Uterus (tissue), 4 donors: ENCODE data around the gene NMNAT3. TPM values are rescaled to one million over a fixed set of nuclear protein-coding genes. Genes with fewer than 3 reads are reported as not detected.

Experiments
- DNase-seq, 2 donors: peaks; one replicate each; pipeline ENCODE4 v3.0.0-alpha.2; 2019 to 2020
- H3K27ac ChIP-seq, 2 donors: fragments of 200-600 bp; sonication (generic); 1 replicate in 1 of 2; 2 replicates in 1 of 2; pipeline ENCODE4 v1.5.1; 2016 to 2018
- H3K27me3 ChIP-seq, 2 donors: fragments of 200-600 bp; sonication (generic); one replicate each; pipeline ENCODE4 v1.5.1; 2018 to 2019; ENCODE audit warnings: control low read depth in 1 of 2
- H3K36me3 ChIP-seq, 2 donors: fragments of 200-600 bp; sonication (generic); one replicate each; pipeline ENCODE4 v1.5.1; 2019; ENCODE audit warnings: control low read depth in 1 of 2
- H3K4me1 ChIP-seq, 2 donors: fragments of 200-600 bp; sonication (generic); one replicate each; pipeline ENCODE4 v1.5.1; 2018 to 2019; ENCODE audit warnings: control low read depth in 1 of 2
- H3K4me3 ChIP-seq, 2 donors: fragments of 200-600 bp; sonication (generic); 1 replicate in 1 of 2; 2 replicates in 1 of 2; pipeline ENCODE4 v1.5.1; 2018 to 2019; ENCODE audit warnings: mild to moderate bottlenecking in 1 of 2
- H3K9me3 ChIP-seq, 2 donors: fragments of 200-600 bp; sonication (generic); one replicate each; pipeline ENCODE4 v1.5.1; 2019; ENCODE audit warnings: control low read depth in 1 of 2
- POLR2A ChIP-seq, 2 donors: fragments of 450-650 bp; IDR thresholded peaks; one replicate each; pipeline ENCODE4 v1.6.1; 2016; ENCODE audit warnings: antibody characterized with exemption in 2 of 2, mild to moderate bottlenecking in 1 of 2, moderate library complexity in 1 of 2
- intact Hi-C: fragments of 100-400 bp; cut with DNase I; formaldehyde crosslinking; loops from one replicate; pipeline ENCODE4 v1.15.1; 2023; ENCODE audit warnings: low total_unique reads
- total RNA-seq, 4 donors: library from RNA; depleted of rRNA in 3 of 4; stranded (reverse); fragments of >200 nt in 3 of 4; gene quantifications; one replicate each; pipeline versions ENCODE4 v1.1.0 to v1.2.4, GENCODE V29; 2014 to 2023
- TF ChIP-seq, protein P1 (sequence below), 4 experiments: fragments of 200-600 bp in 2 of 4; fragments of 450-650 bp in 2 of 4; sonication (generic) in 2 of 4; IDR thresholded peaks; one replicate each; pipeline ENCODE4 v1.5.1; 2016 to 2019; ENCODE audit warnings: antibody characterized with exemption in 4 of 4, mild to moderate bottlenecking in 2 of 4, moderate library complexity in 1 of 4
- donor health status: DM: yes; HTN: yes; CAD: no.

The NMNAT3 gene
- total RNA-seq, 4 donors from 2014 or later = 2.4 to 17.2 (median 7.5) TPM

DNA sequence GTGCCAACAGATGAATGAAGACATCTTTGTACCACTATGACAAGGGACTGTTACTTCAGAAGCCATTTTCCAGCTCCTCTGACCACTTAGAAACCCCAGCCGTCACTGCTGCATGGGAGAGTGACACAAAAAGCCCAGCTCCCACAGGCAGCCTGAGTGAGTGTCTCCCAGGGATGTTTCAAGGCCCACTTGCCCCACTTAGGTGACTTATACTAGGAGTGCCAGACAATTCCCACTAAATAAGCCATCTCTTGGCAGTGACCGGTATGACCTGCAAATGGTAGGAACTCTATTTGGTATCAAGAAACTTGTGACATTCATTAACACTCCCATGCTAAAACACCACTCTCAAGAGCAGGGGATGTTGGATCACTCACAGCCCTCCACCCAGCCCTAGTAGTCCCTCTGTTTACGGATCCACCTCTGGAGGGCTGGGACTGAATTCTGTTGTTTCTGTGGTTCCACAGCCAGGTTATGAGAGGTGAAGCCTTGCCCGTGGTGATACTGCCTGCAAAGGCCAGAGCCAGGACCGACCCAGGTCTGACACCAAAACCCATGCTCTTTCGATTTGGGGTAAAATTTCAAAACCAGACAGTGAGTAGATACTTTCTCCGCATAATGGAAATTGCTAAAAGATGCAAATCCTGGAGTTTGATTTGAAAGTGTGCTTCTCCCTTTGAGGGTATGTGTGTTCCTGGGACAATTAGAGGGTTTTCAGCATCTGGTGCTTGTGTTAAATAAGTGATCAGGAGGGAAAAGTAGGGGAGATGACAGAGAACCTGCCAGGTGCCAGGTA is 152.7 kb downstream of the NMNAT3 start:
- Histone ChIP-seq H3K4me1 (no peaks in the 10 kb centered on the region), H3K36me3 (no peaks in the 10 kb centered on the region), H3K9me3 (no peaks in the 10 kb centered on the region), H3K4me3 (no peak overlapping the region), H3K27ac (no peak overlapping the region), H3K27me3 (no peaks in the 10 kb centered on the region)
- DNase-seq = no peak
- TF ChIP-seq, protein P1, sequence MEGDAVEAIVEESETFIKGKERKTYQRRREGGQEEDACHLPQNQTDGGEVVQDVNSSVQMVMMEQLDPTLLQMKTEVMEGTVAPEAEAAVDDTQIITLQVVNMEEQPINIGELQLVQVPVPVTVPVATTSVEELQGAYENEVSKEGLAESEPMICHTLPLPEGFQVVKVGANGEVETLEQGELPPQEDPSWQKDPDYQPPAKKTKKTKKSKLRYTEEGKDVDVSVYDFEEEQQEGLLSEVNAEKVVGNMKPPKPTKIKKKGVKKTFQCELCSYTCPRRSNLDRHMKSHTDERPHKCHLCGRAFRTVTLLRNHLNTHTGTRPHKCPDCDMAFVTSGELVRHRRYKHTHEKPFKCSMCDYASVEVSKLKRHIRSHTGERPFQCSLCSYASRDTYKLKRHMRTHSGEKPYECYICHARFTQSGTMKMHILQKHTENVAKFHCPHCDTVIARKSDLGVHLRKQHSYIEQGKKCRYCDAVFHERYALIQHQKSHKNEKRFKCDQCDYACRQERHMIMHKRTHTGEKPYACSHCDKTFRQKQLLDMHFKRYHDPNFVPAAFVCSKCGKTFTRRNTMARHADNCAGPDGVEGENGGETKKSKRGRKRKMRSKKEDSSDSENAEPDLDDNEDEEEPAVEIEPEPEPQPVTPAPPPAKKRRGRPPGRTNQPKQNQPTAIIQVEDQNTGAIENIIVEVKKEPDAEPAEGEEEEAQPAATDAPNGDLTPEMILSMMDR (IDR thresholded peaks at IDR 0.05) = no peak
- no peak for TF ChIP-seq POLR2A (IDR thresholded peaks at IDR 0.05)
- intact Hi-C loops = no loop called here

GRCh38 chr3:139523718-139524117 is 154.1 kb downstream of the NMNAT3 start:
- no peak overlapping the region for H3K4me3 ChIP-seq
- DNase-seq = no peak
- TF ChIP-seq, protein P1 (IDR thresholded peaks at IDR 0.05) = no peak
- TF ChIP-seq POLR2A (IDR thresholded peaks at IDR 0.05) = no peak
- no peaks in the 10 kb centered on the region for H3K4me1 ChIP-seq
- no peak overlapping the region for H3K27ac ChIP-seq
- intact Hi-C loops = no loop called here
- H3K36me3 ChIP-seq = no peaks in the 10 kb centered on the region
- H3K27me3 ChIP-seq = no peaks in the 10 kb centered on the region
- no peaks in the 10 kb centered on the region for H3K9me3 ChIP-seq

DNA sequence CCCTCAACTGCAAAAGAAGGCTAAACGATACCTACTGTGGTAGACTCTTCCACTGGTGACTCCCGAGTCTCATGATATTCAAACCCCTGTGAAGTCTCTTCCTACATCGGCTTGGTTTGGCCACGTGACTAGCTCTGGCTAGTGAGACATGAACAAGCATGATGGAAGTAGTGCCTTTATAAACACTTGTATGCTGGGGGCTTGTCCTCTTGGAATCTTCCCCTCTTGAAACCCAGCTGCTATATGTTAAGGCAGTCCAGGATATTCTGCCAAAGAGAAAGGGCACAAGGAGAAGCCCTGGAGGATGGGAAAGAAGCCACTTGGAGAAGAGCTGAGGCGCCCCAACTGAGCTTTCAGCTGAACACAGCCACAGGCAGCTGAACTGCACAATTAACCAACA is 154.6 kb downstream of the NMNAT3 start:
- intact Hi-C loops = no loop called here
- DNase-seq = no peak
- no peak for TF ChIP-seq POLR2A (IDR thresholded peaks at IDR 0.05)
- TF ChIP-seq, protein P1 (IDR thresholded peaks at IDR 0.05) = no peak
- H3K27me3 ChIP-seq = no peaks in the 10 kb centered on the region
- no peaks in the 10 kb centered on the region for H3K36me3 ChIP-seq
- H3K27ac ChIP-seq = no peak overlapping the region
- H3K4me1 ChIP-seq = no peaks in the 10 kb centered on the region
- H3K9me3 ChIP-seq = no peaks in the 10 kb centered on the region
- no peak overlapping the region for H3K4me3 ChIP-seq

DNA sequence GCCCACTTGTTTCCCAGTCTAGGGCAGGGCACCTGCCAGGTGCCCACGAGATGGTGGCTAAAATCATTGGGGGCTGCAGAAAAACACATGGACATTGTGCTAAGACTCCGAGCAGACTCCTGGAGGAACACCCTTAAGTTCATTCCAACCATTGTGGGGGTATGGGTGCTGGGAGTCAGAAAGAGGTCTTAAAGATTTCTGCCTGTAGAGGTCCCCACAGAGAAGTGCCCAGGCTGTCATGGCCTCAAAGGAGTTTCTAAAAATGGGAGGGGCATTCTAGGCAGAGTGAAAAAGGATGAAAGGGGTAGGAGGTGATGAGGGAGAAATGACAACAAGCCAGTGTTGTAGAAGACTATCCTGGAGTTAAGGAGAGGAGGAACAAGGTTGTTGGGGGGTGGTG is 155.4 kb downstream of the NMNAT3 start:
- intact Hi-C loops = no loop called here
- Histone ChIP-seq H3K4me3 (no peak overlapping the region), H3K9me3 (no peaks in the 10 kb centered on the region), H3K27me3 (no peaks in the 10 kb centered on the region), H3K27ac (no peak overlapping the region), H3K36me3 (no peaks in the 10 kb centered on the region), H3K4me1 (no peaks in the 10 kb centered on the region)
- no peak for DNase-seq
- TF ChIP-seq POLR2A (IDR thresholded peaks at IDR 0.05) = no peak
- TF ChIP-seq, protein P1 (IDR thresholded peaks at IDR 0.05) = no peak

DNA sequence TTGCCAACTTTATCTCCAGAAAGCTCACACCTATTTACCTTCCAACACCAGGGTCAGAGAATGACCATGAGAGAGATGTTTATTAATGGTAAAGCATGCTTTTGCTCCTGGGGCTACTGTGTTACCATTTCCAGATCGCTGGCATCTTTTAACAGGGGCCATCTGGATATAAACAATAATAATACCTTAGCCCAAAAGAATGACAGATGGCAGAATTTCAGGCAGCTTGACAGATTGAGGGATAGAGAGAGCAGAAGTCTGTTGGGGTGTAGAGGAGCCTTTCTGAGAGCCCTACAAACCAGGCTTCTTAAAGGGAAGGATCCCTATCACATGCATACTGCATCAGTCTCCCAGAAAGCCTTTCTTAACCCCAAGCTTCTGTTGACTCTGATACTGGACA is 156.0 kb downstream of the NMNAT3 start:
- H3K27me3 ChIP-seq = no peaks in the 10 kb centered on the region
- H3K27ac ChIP-seq = no peak overlapping the region
- TF ChIP-seq, protein P1 (IDR thresholded peaks at IDR 0.05) = no peak
- TF ChIP-seq POLR2A (IDR thresholded peaks at IDR 0.05) = no peak
- H3K9me3 ChIP-seq = no peaks in the 10 kb centered on the region
- no peak for DNase-seq
- H3K36me3 ChIP-seq = no peaks in the 10 kb centered on the region
- no peak overlapping the region for H3K4me3 ChIP-seq
- intact Hi-C loops = no loop called here
- no peaks in the 10 kb centered on the region for H3K4me1 ChIP-seq
